Thyroid gland (tissue), 4 donors: Measurements from ENCODE around the gene PRELID3B. TPM values are rescaled to one million over a fixed set of nuclear protein-coding genes. Genes with fewer than 3 reads are reported as not detected.

Source experiments
- DNase-seq, 2 donors: peaks; one replicate each; pipeline ENCODE4 v3.0.0-alpha.2; 2019
- H3K27ac ChIP-seq, 3 donors: fragments of 200-600 bp; sonication (generic); 1 replicate in 2 of 3; 2 replicates in 1 of 3; pipeline ENCODE4 v1.5.1; 2016 to 2019; ENCODE audit warnings: mild to moderate bottlenecking in 1 of 3, moderate library complexity in 1 of 3
- H3K27me3 ChIP-seq: fragments of 200-600 bp; sonication (generic); one replicate; pipeline ENCODE4 v1.5.1; 2019
- H3K36me3 ChIP-seq, 2 donors: fragments of 200-600 bp; sonication (generic); one replicate each; pipeline ENCODE4 v1.5.1; 2016 to 2019
- H3K4me1 ChIP-seq, 2 donors: fragments of 200-600 bp; sonication (generic); one replicate each; pipeline ENCODE4 v1.5.1; 2017 to 2019
- H3K4me3 ChIP-seq, 3 donors: fragments of 200-600 bp; sonication (generic); replicated peaks in 1 of 3; 1 replicate in 2 of 3; 2 replicates in 1 of 3; pipeline ENCODE4 v1.5.1; 2016; ENCODE audit warnings: mild to moderate bottlenecking in 1 of 3
- H3K9me3 ChIP-seq: fragments of 200-600 bp; sonication (generic); one replicate; pipeline ENCODE4 v1.5.1; 2017
- CTCF ChIP-seq, 6 experiments: fragments of 200-600 bp in 3 of 6; fragments of 450-650 bp in 3 of 6; sonication (generic) in 3 of 6; IDR thresholded peaks; one replicate each; pipeline ENCODE4 v1.5.1; 2016 to 2019; ENCODE audit warnings: antibody characterized with exemption in 6 of 6, mild to moderate bottlenecking in 2 of 6, inconsistent platforms in 1 of 6, moderate library complexity in 1 of 6
- POLR2A ChIP-seq, 2 donors: fragments of 450-650 bp; IDR thresholded peaks; one replicate each; pipeline ENCODE4 v1.6.1; 2017; ENCODE audit warnings: antibody characterized with exemption in 2 of 2, mild to moderate bottlenecking in 2 of 2, moderate library complexity in 1 of 2
- WGBS, 2 donors: methylation state at CpG; one replicate each; pipeline ENCODE4 v1.1.5; 2017; 5-methylcytosine and 5-hydroxymethylcytosine counted together
- intact Hi-C: fragments of 100-400 bp; cut with DNase I; formaldehyde crosslinking; loops from one replicate; pipeline ENCODE4 v1.15.1; 2023
- total RNA-seq, 4 donors: library from RNA; depleted of rRNA; stranded (reverse); fragments of >200 nt; gene quantifications; one replicate each; pipeline ENCODE4 v1.2.3, GENCODE V29; 2016

The PRELID3B gene
- total RNA-seq, 4 donors from 2014 or later = 74.4 to 112 (median 85.6) TPM

GRCh38 chr20:59020938-59021551, 21.5 kb downstream of the PRELID3B start:
- Histone ChIP-seq H3K4me3 (no peak overlapping the region), H3K36me3 (peaks cover 30 to 33% of the 10 kb centered on the region in 2 donors), H3K4me1 (no peaks in the 10 kb centered on the region), H3K27me3 (no peaks in the 10 kb centered on the region), H3K27ac (no peak overlapping the region), H3K9me3 (no peaks in the 10 kb centered on the region)
- TF ChIP-seq POLR2A (IDR thresholded peaks at IDR 0.05) (no peak), CTCF (IDR thresholded peaks at IDR 0.05) (no peak)
- intact Hi-C loops = no loop called here
- WGBS, 2 donors = 76 to 88% methylated on average over 5 of the region's 5 CpGs
- no peak for DNase-seq

- Histone ChIP-seq H3K27me3 (no peaks in the 10 kb centered on the region), H3K27ac (no peak within 1 kb of the TSS), H3K4me1 (no peaks in the 10 kb centered on the region), H3K36me3 (peaks cover 14 to 22% of the 10 kb centered on the region in 2 donors), H3K4me3 (no peak within 1 kb of the TSS), H3K9me3 (no peaks in the 10 kb centered on the region)
- intact Hi-C loops = no loop called here
- WGBS, 2 donors = 93 to 98% methylated on average over 5 of the region's 5 CpGs
- DNase-seq = no peak
- TF ChIP-seq CTCF (IDR thresholded peaks at IDR 0.05) (no peak), POLR2A (IDR thresholded peaks at IDR 0.05) (no peak)
Observed at GRCh38 chr20:59019217-59019616, 23.4 kb downstream of the PRELID3B start, which contains the start of gene TUBB1. TUBB1 (plus strand) TSS chr20:59019429; CDS start chr20:59019523, 94 bp downstream.

GRCh38 chr20:59018817-59019216, 23.8 kb downstream of the PRELID3B start:
- Histone ChIP-seq H3K4me3 (no peak overlapping the region), H3K9me3 (no peaks in the 10 kb centered on the region), H3K4me1 (no peaks in the 10 kb centered on the region), H3K27ac (no peak overlapping the region), H3K36me3 (peaks cover 10 to 18% of the 10 kb centered on the region in 2 donors), H3K27me3 (no peaks in the 10 kb centered on the region)
- 90 to 95% methylated on average over 10 of the region's 10 CpGs for WGBS, 2 donors
- DNase-seq = no peak
- TF ChIP-seq CTCF (IDR thresholded peaks at IDR 0.05) = no peak
- TF ChIP-seq POLR2A (IDR thresholded peaks at IDR 0.05) = no peak
- intact Hi-C loops = no loop called here

GRCh38 chr20:59017493-59018231, 24.9 kb downstream of the PRELID3B start:
- intact Hi-C loops = no loop called here
- Histone ChIP-seq H3K27ac (no peak overlapping the region), H3K4me3 (no peak overlapping the region), H3K27me3 (no peaks in the 10 kb centered on the region), H3K9me3 (no peaks in the 10 kb centered on the region), H3K4me1 (no peaks in the 10 kb centered on the region), H3K36me3 (peaks cover 0 to 7% of the 10 kb centered on the region in 2 donors)
- TF ChIP-seq POLR2A (IDR thresholded peaks at IDR 0.05) (no peak), CTCF (IDR thresholded peaks at IDR 0.05) (no peak)
- WGBS, 2 donors = 90 to 91% methylated on average over 13 to 16 of the region's 16 CpGs
- DNase-seq = no peak
